Osteocyte (in vitro differentiated cells): Measurements from ENCODE around the gene SENP8. TPM values are rescaled to one million over a fixed set of nuclear protein-coding genes. Genes with fewer than 3 reads are reported as not detected.

Source experiments
- DNase-seq: peaks from one replicate; pipeline ENCODE4 v3.0.0; 2021; ENCODE audit warnings: mixed read lengths; ENCODE audit not compliant: unreplicated experiment; ENCODE audit errors: extremely low spot score
- H3K27ac Mint-ChIP-seq: one replicate; pipeline ENCODE4 v1.8.0; 2021; ENCODE audit warnings: mild to moderate bottlenecking, mixed read lengths; ENCODE audit not compliant: unreplicated experiment
- H3K27me3 Mint-ChIP-seq: one replicate; pipeline ENCODE4 v1.8.0; 2021; ENCODE audit warnings: mixed read lengths; ENCODE audit not compliant: unreplicated experiment
- H3K36me3 Mint-ChIP-seq: one replicate; pipeline ENCODE4 v1.8.0; 2021; ENCODE audit warnings: mixed read lengths; ENCODE audit not compliant: unreplicated experiment
- H3K4me1 Mint-ChIP-seq: one replicate; pipeline ENCODE4 v1.8.0; 2021; ENCODE audit warnings: mixed read lengths; ENCODE audit not compliant: unreplicated experiment
- H3K4me3 Mint-ChIP-seq: one replicate; pipeline ENCODE4 v1.8.0; 2021; ENCODE audit warnings: mild to moderate bottlenecking, moderate library complexity, mixed read lengths; ENCODE audit not compliant: unreplicated experiment
- H3K9me3 Mint-ChIP-seq: one replicate; pipeline ENCODE4 v1.8.0; 2021; ENCODE audit warnings: mixed read lengths; ENCODE audit not compliant: unreplicated experiment
- CTCF ChIP-seq: fragments of 200-600 bp; sonication (generic); IDR thresholded peaks from 2 replicates; pipeline ENCODE4 v1.5.0; 2021; ENCODE audit warnings: antibody characterized with exemption, mild to moderate bottlenecking, moderate library complexity
- total RNA-seq: library from RNA; stranded (reverse); gene quantifications from 2 replicates; pipeline ENCODE4 v1.2.1, GENCODE V29; 2021

SENP8 gene
- total RNA-seq, 1 donor from 2014 or later, result 4.0 TPM

GRCh38 chr15:72174551-72175165 is 56.5 kb downstream of the SENP8 start:
- Mint-ChIP-seq H3K4me3 (no peak overlapping the region), H3K9me3 (no peaks in the 10 kb centered on the region), H3K4me1 (no peaks in the 10 kb centered on the region), H3K27ac (no peak overlapping the region), H3K27me3 (peaks cover 25% of the 10 kb centered on the region), H3K36me3 (no peaks in the 10 kb centered on the region)
- no peak for DNase-seq
- TF ChIP-seq CTCF, result no peak

GRCh38 chr15:72175186-72176044 is 57.2 kb downstream of the SENP8 start:
- Mint-ChIP-seq H3K4me3 (no peak overlapping the region), H3K4me1 (no peaks in the 10 kb centered on the region), H3K27me3 (peaks cover 25% of the 10 kb centered on the region), H3K9me3 (no peaks in the 10 kb centered on the region), H3K36me3 (no peaks in the 10 kb centered on the region), H3K27ac (no peak overlapping the region)
- DNase-seq, result no peak
- no peak for TF ChIP-seq CTCF

DNA sequence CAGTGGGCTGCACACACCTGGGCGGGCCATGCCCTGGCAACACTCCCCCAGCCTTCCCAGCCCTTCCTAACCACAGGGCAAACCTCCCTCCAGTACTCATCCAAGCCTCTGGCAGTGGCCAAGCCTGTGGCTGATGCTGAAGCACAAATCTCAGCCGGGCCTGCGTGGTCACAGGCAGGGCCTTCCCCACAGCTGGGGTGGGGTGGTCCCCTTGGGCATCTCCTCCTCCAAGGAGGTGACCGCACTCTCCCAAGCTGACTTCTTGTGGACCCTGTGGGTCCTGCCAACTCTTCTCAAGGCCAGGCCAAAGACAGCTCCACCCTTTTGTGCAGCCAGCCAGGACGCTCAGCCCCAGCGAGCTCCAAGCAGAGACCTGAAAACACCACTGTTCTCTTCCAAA is 58.0 kb downstream of the SENP8 start:
- Mint-ChIP-seq H3K36me3 (no peaks in the 10 kb centered on the region), H3K4me3 (no peak overlapping the region), H3K27ac (no peak overlapping the region), H3K27me3 (peaks cover 25% of the 10 kb centered on the region), H3K4me1 (no peaks in the 10 kb centered on the region), H3K9me3 (no peaks in the 10 kb centered on the region)
- no peak for DNase-seq
- no peak for TF ChIP-seq CTCF

DNA sequence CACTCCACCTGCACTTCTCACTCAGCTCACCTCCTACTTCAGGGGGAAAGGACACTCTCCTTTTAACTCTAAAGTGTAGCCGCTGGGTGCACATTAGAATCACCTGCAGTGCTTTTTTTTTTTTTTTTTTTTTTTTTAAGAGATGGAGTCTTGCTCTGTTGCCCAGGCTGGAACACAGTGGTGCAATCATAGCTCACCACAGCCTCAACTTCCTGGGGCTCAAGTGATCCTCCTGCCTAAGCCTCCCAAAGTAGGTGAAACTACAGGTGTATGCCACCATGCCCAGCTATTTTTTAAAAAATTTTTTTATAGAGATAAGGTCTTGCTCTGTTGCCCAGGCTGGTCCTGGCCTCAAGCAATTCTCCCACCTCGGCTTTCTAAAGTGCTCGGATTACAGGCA is 58.5 kb downstream of the SENP8 start:
- H3K27me3 Mint-ChIP-seq, result peaks cover 25% of the 10 kb centered on the region
- H3K27ac Mint-ChIP-seq, result no peak overlapping the region
- DNase-seq, result no peak
- no peak overlapping the region for H3K4me3 Mint-ChIP-seq
- TF ChIP-seq CTCF, result no peak
- H3K4me1 Mint-ChIP-seq, result no peaks in the 10 kb centered on the region
- H3K9me3 Mint-ChIP-seq, result no peaks in the 10 kb centered on the region
- H3K36me3 Mint-ChIP-seq, result no peaks in the 10 kb centered on the region

GRCh38 chr15:72178976-72179585 is 60.9 kb downstream of the SENP8 start:
- DNase-seq, result no peak
- peaks cover 3% of the 10 kb centered on the region for H3K4me1 Mint-ChIP-seq
- TF ChIP-seq CTCF, result no peak
- H3K9me3 Mint-ChIP-seq, result no peaks in the 10 kb centered on the region
- no peak overlapping the region for H3K4me3 Mint-ChIP-seq
- no peak overlapping the region for H3K27ac Mint-ChIP-seq
- peaks cover 18% of the 10 kb centered on the region for H3K27me3 Mint-ChIP-seq
- H3K36me3 Mint-ChIP-seq, result no peaks in the 10 kb centered on the region
